Measurements from ENCODE around the gene PCSK1N.

The PCSK1N gene

GRCh38 chrX:48813644-48814043 is 21.8 kb downstream of the PCSK1N start:
- in situ Hi-C loops (cut with HindIII; ENCODE audit: low sequenced_read_pairs) = no loop called here
- H3K4me3 ChIP-seq (ENCODE audit: low read depth, low read length) = no peak overlapping the region
- TF ChIP-seq CTCF (IDR thresholded peaks at IDR 0.05; ENCODE audit: low read depth, low read length) = no peak
- no peak for DNase-seq (ENCODE audit: low read depth, low spot score)

- no peak overlapping the region for H3K4me3 ChIP-seq (ENCODE audit: low read depth, low read length)
- in situ Hi-C loops (cut with HindIII; ENCODE audit: low sequenced_read_pairs) = no loop called here
- TF ChIP-seq CTCF (IDR thresholded peaks at IDR 0.05; ENCODE audit: low read depth, low read length) = no peak
- DNase-seq (ENCODE audit: low read depth, low spot score) = no peak
These were observed 29.3 kb downstream of the PCSK1N start for GRCh38 chrX:48806081-48806480.

GRCh38 chrX:48802905-48803200 is 32.6 kb downstream of the PCSK1N start:
- in situ Hi-C loops (cut with HindIII; ENCODE audit: low sequenced_read_pairs) = no loop called here
- no peak for TF ChIP-seq CTCF (IDR thresholded peaks at IDR 0.05; ENCODE audit: low read depth, low read length)
- peak overlapping the region; percentile 72 for H3K4me3 ChIP-seq (ENCODE audit: low read depth, low read length)
- no peak for DNase-seq (ENCODE audit: low read depth, low spot score)

- in situ Hi-C loops (cut with HindIII; ENCODE audit: low sequenced_read_pairs) = no loop called here
- no peak for TF ChIP-seq CTCF (IDR thresholded peaks at IDR 0.05; ENCODE audit: low read depth, low read length)
- peak overlapping the region; percentile 72 for H3K4me3 ChIP-seq (ENCODE audit: low read depth, low read length)
- DNase-seq (ENCODE audit: low read depth, low spot score) = peak; percentile 86
These were observed 33.1 kb downstream of the PCSK1N start for GRCh38 chrX:48802089-48802904.

- TF ChIP-seq CTCF (IDR thresholded peaks at IDR 0.05; ENCODE audit: low read depth, low read length) = no peak
- peak within 1 kb of the TSS; percentile 72 for H3K4me3 ChIP-seq (ENCODE audit: low read depth, low read length)
- in situ Hi-C loops (cut with HindIII; ENCODE audit: low sequenced_read_pairs) = no loop called here
- peak; percentile 99 for DNase-seq (ENCODE audit: low read depth, low spot score)
These were observed 33.9 kb downstream of the PCSK1N start, which contains the start of gene HDAC6 for GRCh38 chrX:48801280-48802088. Gene HDAC6 (plus strand): TSS chrX:48802067. CDS start chrX:48802693, 626 bp downstream.

GRCh38 chrX:48800574-48801279 is 34.7 kb downstream of the PCSK1N start:
- in situ Hi-C loops (cut with HindIII; ENCODE audit: low sequenced_read_pairs) = no loop called here
- no peak for DNase-seq (ENCODE audit: low read depth, low spot score)
- TF ChIP-seq CTCF (IDR thresholded peaks at IDR 0.05; ENCODE audit: low read depth, low read length) = no peak
- peak overlapping the region; percentile 66 for H3K4me3 ChIP-seq (ENCODE audit: low read depth, low read length)
